H9 (cell line): ENCODE results near the gene OSBPL9. TPM values are rescaled to one million over a fixed set of nuclear protein-coding genes. Genes with fewer than 3 reads are reported as not detected.

ENCODE experiments used
- DNase-seq: peaks from one replicate; pipeline ENCODE4 v3.0.0-alpha.2; 2017
- H2AFZ ChIP-seq: one replicate; pipeline ENCODE4 v1.6.1; 2013; ENCODE audit warnings: mild to moderate bottlenecking, low read length, control low read depth, moderate library complexity
- H2AK5ac ChIP-seq: 2 replicates; pipeline ENCODE4 v1.6.1; 2013; ENCODE audit warnings: low read length, control low read depth, mixed read lengths; ENCODE audit not compliant: insufficient read length
- H2BK120ac ChIP-seq: one replicate; pipeline ENCODE4 v1.6.1; 2013; ENCODE audit warnings: low read depth, mild to moderate bottlenecking, low read length, control low read depth, inconsistent platforms; ENCODE audit not compliant: poor library complexity, severe bottlenecking
- H2BK12ac ChIP-seq: 2 replicates; pipeline ENCODE4 v1.6.1; 2013; ENCODE audit warnings: low read length, control low read depth, mixed read lengths, low read depth; ENCODE audit not compliant: insufficient read length
- H2BK15ac ChIP-seq: 2 replicates; pipeline ENCODE4 v1.6.1; 2013; ENCODE audit warnings: low read depth, low read length, control low read depth
- H2BK20ac ChIP-seq: one replicate; pipeline ENCODE4 v1.6.1; 2013; ENCODE audit warnings: low read depth, mild to moderate bottlenecking, low read length, control low read depth, inconsistent platforms; ENCODE audit not compliant: poor library complexity, severe bottlenecking
- H2BK5ac ChIP-seq: 2 replicates; pipeline ENCODE4 v1.6.1; 2013; ENCODE audit warnings: low read length, control low read depth, mixed read lengths; ENCODE audit not compliant: insufficient read length
- H3K14ac ChIP-seq: 2 replicates; pipeline ENCODE4 v1.6.1; 2013; ENCODE audit warnings: low read length, control low read depth; ENCODE audit not compliant: insufficient read depth
- H3K18ac ChIP-seq: 2 replicates; pipeline ENCODE4 v1.6.1; 2013; ENCODE audit warnings: low read depth, mild to moderate bottlenecking, mixed read lengths, low read length, control low read depth; ENCODE audit not compliant: insufficient read length
- H3K23ac ChIP-seq: 2 replicates; pipeline ENCODE4 v1.6.1; 2013; ENCODE audit warnings: low read length, control low read depth, mixed read lengths, low read depth; ENCODE audit not compliant: insufficient read length
- H3K23me2 ChIP-seq: 2 replicates; pipeline ENCODE4 v1.6.1; 2013; ENCODE audit warnings: low read depth, mild to moderate bottlenecking, mixed read lengths, low read length, control low read depth; ENCODE audit not compliant: insufficient read length, poor library complexity, severe bottlenecking
- H3K27ac ChIP-seq: 2 replicates; pipeline ENCODE4 v1.5.1; 2013; ENCODE audit warnings: low read length, control low read depth, mixed read lengths, low read depth; ENCODE audit not compliant: insufficient read length
- H3K27me3 ChIP-seq: 2 replicates; pipeline ENCODE4 v1.6.1; 2013; ENCODE audit warnings: low read length, control low read depth, inconsistent platforms; ENCODE audit not compliant: insufficient read depth
- H3K4ac ChIP-seq: 2 replicates; pipeline ENCODE4 v1.6.1; 2013; ENCODE audit warnings: low read depth, mild to moderate bottlenecking, control low read depth, inconsistent platforms, low read length, moderate library complexity
- H3K4me1 ChIP-seq: 2 replicates; pipeline ENCODE4 v1.6.1; 2013; ENCODE audit warnings: low read length, control low read depth, inconsistent platforms; ENCODE audit not compliant: insufficient read depth
- H3K4me2 ChIP-seq: 2 replicates; pipeline ENCODE4 v1.6.1; 2013; ENCODE audit warnings: low read length, control low read depth, mixed read lengths; ENCODE audit not compliant: insufficient read length, insufficient read depth
- H3K56ac ChIP-seq: 2 replicates; pipeline ENCODE4 v1.6.1; 2013; ENCODE audit warnings: low read depth, mild to moderate bottlenecking, mixed read lengths, low read length, control low read depth; ENCODE audit not compliant: insufficient read length
- H3K79me1 ChIP-seq: 2 replicates; pipeline ENCODE4 v1.6.1; 2013; ENCODE audit warnings: low read depth, mild to moderate bottlenecking, moderate library complexity, low read length, control low read depth, inconsistent platforms; ENCODE audit not compliant: insufficient read depth, poor library complexity, severe bottlenecking
- H3K79me2 ChIP-seq: 2 replicates; pipeline ENCODE4 v1.6.1; 2013; ENCODE audit warnings: low read length, control low read depth, inconsistent platforms; ENCODE audit not compliant: insufficient read depth
- H3K9ac ChIP-seq: 2 replicates; pipeline ENCODE4 v1.6.1; 2013; ENCODE audit warnings: low read length, control low read depth, mixed read lengths; ENCODE audit not compliant: insufficient read length; ENCODE audit errors: extremely low read depth
- H3K9me3 ChIP-seq: one replicate; pipeline ENCODE4 v1.6.1; 2013; ENCODE audit warnings: low read depth, low read length, inconsistent platforms; ENCODE audit not compliant: control insufficient read depth
- H3T11ph ChIP-seq: one replicate; pipeline ENCODE4 v1.6.1; 2013; ENCODE audit warnings: mild to moderate bottlenecking, low read length, control low read depth, inconsistent platforms
- H4K20me1 ChIP-seq: one replicate; pipeline ENCODE4 v1.6.1; 2013; ENCODE audit not compliant: control insufficient read depth, insufficient read length, insufficient read depth
- H4K5ac ChIP-seq: 2 replicates; pipeline ENCODE4 v1.6.1; 2013; ENCODE audit warnings: low read depth, mild to moderate bottlenecking, mixed read lengths, low read length, control low read depth; ENCODE audit not compliant: insufficient read length
- H4K8ac ChIP-seq: replicated peaks from 2 replicates; pipeline ENCODE4 v1.6.1; 2013; ENCODE audit warnings: low read length, control low read depth, mixed read lengths, low read depth; ENCODE audit not compliant: insufficient read length
- H4K91ac ChIP-seq: 2 replicates; pipeline ENCODE4 v1.6.1; 2013; ENCODE audit warnings: low read depth, mild to moderate bottlenecking, moderate library complexity, mixed read lengths, low read length, control low read depth; ENCODE audit not compliant: insufficient read length
- H3K27ac Mint-ChIP-seq, 3 experiments: 2 replicates in 2 of 3; 3 replicates in 1 of 3; pipeline ENCODE4 v1.8.0; 2020 to 2021; ENCODE audit warnings: mixed read lengths in 3 of 3, mild to moderate bottlenecking in 1 of 3, moderate library complexity in 1 of 3
- H3K27me3 Mint-ChIP-seq: 2 replicates; pipeline ENCODE4 v1.8.0; 2021; ENCODE audit warnings: low read depth, mild to moderate bottlenecking, moderate library complexity, mixed read lengths
- H3K36me3 Mint-ChIP-seq, 3 experiments: 2 replicates in 2 of 3; 3 replicates in 1 of 3; pipeline ENCODE4 v1.8.0; 2020 to 2021; ENCODE audit warnings: low read depth in 3 of 3, mixed read lengths in 3 of 3; ENCODE audit not compliant: insufficient read depth in 1 of 3
- H3K4me1 Mint-ChIP-seq, 2 experiments: 2 replicates each; pipeline ENCODE4 v1.8.0; 2020; ENCODE audit warnings: mixed read lengths in 2 of 2
- H3K4me3 Mint-ChIP-seq, 2 experiments: 2 replicates in 1 of 2; 3 replicates in 1 of 2; pipeline ENCODE4 v1.8.0; 2020 to 2021; ENCODE audit warnings: mild to moderate bottlenecking in 2 of 2, mixed read lengths in 2 of 2, moderate library complexity in 1 of 2
- H3K9me3 Mint-ChIP-seq, 2 experiments: 2 replicates in 1 of 2; 3 replicates in 1 of 2; pipeline ENCODE4 v1.8.0; 2020; ENCODE audit warnings: mild to moderate bottlenecking in 2 of 2, mixed read lengths in 2 of 2, moderate library complexity in 1 of 2
- WGBS: extraction: QIAGEN DNeasy Blood & Tissue Kit; methylation state at CpG from one replicate; pipeline ENCODE4 v1.1.7; 2013; ENCODE audit warnings: missing lambda C conversion rate, low lambda C conversion rate, mixed read lengths; ENCODE audit not compliant: insufficient read length; ENCODE audit errors: extremely low coverage; 5-methylcytosine and 5-hydroxymethylcytosine counted together
- total RNA-seq: library from RNA; stranded (reverse); gene quantifications from 2 replicates; pipeline ENCODE4 v1.2.1, GENCODE V29; 2021
- TF ChIP-seq, protein P1 (sequence below): fragments of 200-600 bp; sonication (generic); conservative IDR thresholded peaks from 3 replicates; pipeline ENCODE4 v1.8.0; 2021; ENCODE audit warnings: antibody characterized with exemption, mild to moderate bottlenecking

The OSBPL9 gene
- total RNA-seq, 1 experiment from 2014 or later, result 76.7 TPM

DNA sequence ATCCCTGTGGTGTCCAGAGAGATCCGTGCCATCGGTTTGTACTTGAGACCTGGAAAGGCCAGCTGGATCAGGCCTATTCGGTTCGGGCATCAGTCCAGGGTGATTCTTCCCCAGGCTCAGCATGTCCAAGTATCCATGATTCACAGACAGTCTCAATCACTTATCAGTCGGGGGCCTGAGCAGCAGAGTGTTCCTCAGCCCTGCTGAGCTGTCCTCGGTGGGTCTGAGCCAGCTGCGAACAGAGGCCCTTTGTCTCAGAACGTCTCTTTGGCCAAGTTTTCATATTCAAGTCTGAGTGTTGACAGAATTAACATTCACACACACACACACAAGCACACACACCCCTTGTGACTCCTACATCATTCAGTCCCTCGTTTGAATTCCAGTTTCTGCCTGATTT lies 33.4 kb upstream of the OSBPL9 start:
- Histone ChIP-seq H3K9me3 (no peaks in the 10 kb centered on the region), H2BK15ac (no peak overlapping the region), H4K5ac (no peak overlapping the region), H3K79me1 (no peaks in the 10 kb centered on the region), H4K91ac (no peak overlapping the region), H3K9ac (no peak overlapping the region), H3K27me3 (no peaks in the 10 kb centered on the region), H3K4me1 (no peaks in the 10 kb centered on the region), H2AFZ (no peak overlapping the region), H2BK20ac (no peak overlapping the region), H2AK5ac (no peak overlapping the region), H2BK5ac (no peak overlapping the region), H3T11ph (no peak overlapping the region), H3K23ac (no peak overlapping the region), H3K4ac (no peak overlapping the region), H3K14ac (no peak overlapping the region), H2BK120ac (no peak overlapping the region), H3K4me2 (no peak overlapping the region), H3K18ac (no peak overlapping the region), H3K27ac (no peak overlapping the region), H3K56ac (no peak overlapping the region), H3K23me2 (no peaks in the 10 kb centered on the region), H2BK12ac (no peak overlapping the region), H3K79me2 (no peaks in the 10 kb centered on the region), H4K20me1 (no peaks in the 10 kb centered on the region), H4K8ac (no peak overlapping the region)
- no peak for DNase-seq
- H3K27ac Mint-ChIP-seq, result no peak overlapping the region
- H3K4me1 Mint-ChIP-seq, result no peaks in the 10 kb centered on the region
- no peaks in the 10 kb centered on the region; the same call in 1 of the 2 replicates for H3K27me3 Mint-ChIP-seq
- no peaks in the 10 kb centered on the region for H3K36me3 Mint-ChIP-seq
- WGBS, result no CpG with 5 or more reads among the region's 9 CpGs
- no peak overlapping the region for H3K4me3 Mint-ChIP-seq
- TF ChIP-seq, protein P1, sequence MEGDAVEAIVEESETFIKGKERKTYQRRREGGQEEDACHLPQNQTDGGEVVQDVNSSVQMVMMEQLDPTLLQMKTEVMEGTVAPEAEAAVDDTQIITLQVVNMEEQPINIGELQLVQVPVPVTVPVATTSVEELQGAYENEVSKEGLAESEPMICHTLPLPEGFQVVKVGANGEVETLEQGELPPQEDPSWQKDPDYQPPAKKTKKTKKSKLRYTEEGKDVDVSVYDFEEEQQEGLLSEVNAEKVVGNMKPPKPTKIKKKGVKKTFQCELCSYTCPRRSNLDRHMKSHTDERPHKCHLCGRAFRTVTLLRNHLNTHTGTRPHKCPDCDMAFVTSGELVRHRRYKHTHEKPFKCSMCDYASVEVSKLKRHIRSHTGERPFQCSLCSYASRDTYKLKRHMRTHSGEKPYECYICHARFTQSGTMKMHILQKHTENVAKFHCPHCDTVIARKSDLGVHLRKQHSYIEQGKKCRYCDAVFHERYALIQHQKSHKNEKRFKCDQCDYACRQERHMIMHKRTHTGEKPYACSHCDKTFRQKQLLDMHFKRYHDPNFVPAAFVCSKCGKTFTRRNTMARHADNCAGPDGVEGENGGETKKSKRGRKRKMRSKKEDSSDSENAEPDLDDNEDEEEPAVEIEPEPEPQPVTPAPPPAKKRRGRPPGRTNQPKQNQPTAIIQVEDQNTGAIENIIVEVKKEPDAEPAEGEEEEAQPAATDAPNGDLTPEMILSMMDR, result no peak
- H3K9me3 Mint-ChIP-seq, result no peaks in the 10 kb centered on the region
